Right atrium auricular region (tissue), 2 donors: ENCODE results near the gene SLC8A2. TPM values are rescaled to one million over a fixed set of nuclear protein-coding genes. Genes with fewer than 3 reads are reported as not detected.

Experiments
- DNase-seq: peaks from one replicate; pipeline ENCODE4 v3.0.0-alpha.2; 2019; ENCODE audit warnings: low spot score
- H3K27ac ChIP-seq, 2 donors: fragments of 200-600 bp; sonication (generic); 1 replicate in 1 of 2; 2 replicates in 1 of 2; pipeline ENCODE4 v1.5.1; 2016 to 2019
- H3K27me3 ChIP-seq, 2 donors: fragments of 200-600 bp; sonication (generic); one replicate each; pipeline versions ENCODE4 v1.5.1 to v1.6.0; 2017 to 2019
- H3K36me3 ChIP-seq: fragments of 200-600 bp; sonication (generic); one replicate; pipeline ENCODE4 v1.5.1; 2016
- H3K4me1 ChIP-seq, 2 donors: fragments of 200-600 bp; sonication (generic); one replicate each; pipeline versions ENCODE4 v1.5.1 to v1.6.0; 2017 to 2019
- H3K4me3 ChIP-seq, 2 donors: fragments of 200-600 bp; sonication (generic); 1 replicate in 1 of 2; 2 replicates in 1 of 2; pipeline ENCODE4 v1.5.1; 2017 to 2019; ENCODE audit warnings: mild to moderate bottlenecking in 1 of 2, moderate library complexity in 1 of 2
- H3K9me3 ChIP-seq, 2 donors: fragments of 200-600 bp; sonication (generic); one replicate each; pipeline ENCODE4 v1.5.1; 2019
- total RNA-seq, 2 donors: library from RNA; depleted of rRNA; stranded (reverse); fragments of >200 nt; gene quantifications; one replicate each; pipeline ENCODE4 v1.1.0, GENCODE V29; 2016
- TF ChIP-seq, protein P1 (sequence below), 2 donors: fragments of 200-600 bp; sonication (generic); IDR thresholded peaks; one replicate each; pipeline ENCODE4 v1.5.1; 2019; ENCODE audit warnings: antibody characterized with exemption in 2 of 2

The SLC8A2 gene
- total RNA-seq, 2 donors from 2014 or later = 0.28 to 0.37 TPM

DNA sequence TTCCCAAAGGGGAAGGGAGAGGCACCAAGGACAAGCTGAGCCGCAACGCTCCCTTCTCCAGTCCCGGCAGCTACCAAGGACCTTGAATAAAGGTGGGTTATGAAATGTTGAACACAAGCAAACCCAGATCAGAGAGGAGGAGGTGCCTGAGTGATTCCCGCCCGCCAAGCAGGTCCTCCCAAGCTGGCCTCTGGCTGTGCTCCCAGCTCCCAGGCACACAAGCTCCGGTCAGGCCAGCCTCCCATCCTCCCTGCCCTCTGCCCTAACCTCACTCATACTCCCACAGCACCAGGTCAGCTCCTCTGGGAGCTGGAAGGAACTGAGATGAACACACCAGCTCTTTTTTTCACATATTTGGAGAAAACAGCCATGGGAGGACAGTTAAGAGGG, 39.4 kb upstream of the SLC8A2 start:
- no peak overlapping the region for H3K4me3 ChIP-seq
- no peaks in the 10 kb centered on the region for H3K36me3 ChIP-seq
- TF ChIP-seq, protein P1, sequence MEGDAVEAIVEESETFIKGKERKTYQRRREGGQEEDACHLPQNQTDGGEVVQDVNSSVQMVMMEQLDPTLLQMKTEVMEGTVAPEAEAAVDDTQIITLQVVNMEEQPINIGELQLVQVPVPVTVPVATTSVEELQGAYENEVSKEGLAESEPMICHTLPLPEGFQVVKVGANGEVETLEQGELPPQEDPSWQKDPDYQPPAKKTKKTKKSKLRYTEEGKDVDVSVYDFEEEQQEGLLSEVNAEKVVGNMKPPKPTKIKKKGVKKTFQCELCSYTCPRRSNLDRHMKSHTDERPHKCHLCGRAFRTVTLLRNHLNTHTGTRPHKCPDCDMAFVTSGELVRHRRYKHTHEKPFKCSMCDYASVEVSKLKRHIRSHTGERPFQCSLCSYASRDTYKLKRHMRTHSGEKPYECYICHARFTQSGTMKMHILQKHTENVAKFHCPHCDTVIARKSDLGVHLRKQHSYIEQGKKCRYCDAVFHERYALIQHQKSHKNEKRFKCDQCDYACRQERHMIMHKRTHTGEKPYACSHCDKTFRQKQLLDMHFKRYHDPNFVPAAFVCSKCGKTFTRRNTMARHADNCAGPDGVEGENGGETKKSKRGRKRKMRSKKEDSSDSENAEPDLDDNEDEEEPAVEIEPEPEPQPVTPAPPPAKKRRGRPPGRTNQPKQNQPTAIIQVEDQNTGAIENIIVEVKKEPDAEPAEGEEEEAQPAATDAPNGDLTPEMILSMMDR (IDR thresholded peaks at IDR 0.05) = no peak
- peaks cover 0 to 84% of the 10 kb centered on the region in 2 donors for H3K4me1 ChIP-seq
- no peaks in the 10 kb centered on the region for H3K27me3 ChIP-seq
- no peaks in the 10 kb centered on the region for H3K9me3 ChIP-seq
- no peak for DNase-seq
- peak overlapping the region; percentile 72 to 95 for H3K27ac ChIP-seq

DNA sequence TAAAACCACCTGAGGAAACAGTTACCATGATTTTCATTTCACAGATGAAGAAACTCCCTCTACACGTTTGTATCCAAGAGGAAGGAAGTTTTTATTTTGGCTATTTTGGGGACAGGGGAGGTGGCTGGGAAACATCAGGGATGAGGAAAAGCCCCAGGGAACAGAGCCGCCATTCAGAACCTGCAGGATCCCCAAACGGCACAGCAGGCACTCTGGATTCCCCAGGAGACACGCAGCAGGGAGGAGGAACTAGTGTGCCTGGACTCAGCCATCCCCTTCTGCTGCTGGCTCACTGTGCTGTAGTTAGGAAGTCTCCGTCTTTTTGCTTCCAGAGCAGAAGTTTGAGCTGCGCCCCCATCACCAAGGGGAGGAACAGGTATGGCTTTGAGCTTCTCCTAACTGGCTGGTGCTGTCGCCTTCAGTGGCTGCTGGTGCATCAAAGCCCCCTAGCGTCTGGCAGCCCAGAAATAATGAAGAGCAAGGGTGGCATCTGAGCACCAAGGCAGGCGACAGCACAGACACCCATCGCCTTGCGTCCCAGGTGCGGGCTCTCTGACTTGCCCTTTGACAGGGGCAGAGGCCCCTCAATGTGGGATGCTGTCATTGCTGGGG, 38.9 kb upstream of the SLC8A2 start:
- Histone ChIP-seq H3K9me3 (no peaks in the 10 kb centered on the region), H3K4me3 (no peak overlapping the region), H3K4me1 (peaks cover 0 to 80% of the 10 kb centered on the region in 2 donors), H3K27ac (peak overlapping the region; percentile 72 to 95), H3K36me3 (no peaks in the 10 kb centered on the region), H3K27me3 (no peaks in the 10 kb centered on the region)
- DNase-seq = no peak
- TF ChIP-seq, protein P1 (IDR thresholded peaks at IDR 0.05) = no peak

DNA sequence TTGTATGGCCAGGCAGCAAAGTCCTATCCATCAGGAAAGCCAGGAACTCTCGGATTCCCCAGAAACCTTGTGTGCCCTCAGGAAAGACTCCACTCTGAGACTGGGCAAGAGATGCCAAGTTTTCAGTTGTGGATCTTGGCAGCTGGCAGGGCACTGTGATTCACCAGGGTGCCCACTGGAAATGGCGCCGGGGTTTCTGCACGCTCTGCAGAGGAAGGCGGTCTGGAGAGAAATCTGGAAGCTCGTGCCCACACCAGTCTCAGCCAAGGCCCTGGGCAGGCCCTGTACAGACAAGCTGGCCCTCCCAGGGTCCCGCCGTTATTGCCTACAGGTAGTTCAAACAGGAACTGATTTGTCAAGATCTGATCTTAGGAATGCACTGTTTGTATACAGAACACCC, 38.3 kb upstream of the SLC8A2 start:
- TF ChIP-seq, protein P1 (IDR thresholded peaks at IDR 0.05) = no peak
- H3K27ac ChIP-seq = peak overlapping the region; percentile 72 to 95
- peaks cover 0 to 78% of the 10 kb centered on the region in 2 donors for H3K4me1 ChIP-seq
- no peak overlapping the region for H3K4me3 ChIP-seq
- no peaks in the 10 kb centered on the region for H3K9me3 ChIP-seq
- no peaks in the 10 kb centered on the region for H3K27me3 ChIP-seq
- no peak for DNase-seq
- no peaks in the 10 kb centered on the region for H3K36me3 ChIP-seq

DNA sequence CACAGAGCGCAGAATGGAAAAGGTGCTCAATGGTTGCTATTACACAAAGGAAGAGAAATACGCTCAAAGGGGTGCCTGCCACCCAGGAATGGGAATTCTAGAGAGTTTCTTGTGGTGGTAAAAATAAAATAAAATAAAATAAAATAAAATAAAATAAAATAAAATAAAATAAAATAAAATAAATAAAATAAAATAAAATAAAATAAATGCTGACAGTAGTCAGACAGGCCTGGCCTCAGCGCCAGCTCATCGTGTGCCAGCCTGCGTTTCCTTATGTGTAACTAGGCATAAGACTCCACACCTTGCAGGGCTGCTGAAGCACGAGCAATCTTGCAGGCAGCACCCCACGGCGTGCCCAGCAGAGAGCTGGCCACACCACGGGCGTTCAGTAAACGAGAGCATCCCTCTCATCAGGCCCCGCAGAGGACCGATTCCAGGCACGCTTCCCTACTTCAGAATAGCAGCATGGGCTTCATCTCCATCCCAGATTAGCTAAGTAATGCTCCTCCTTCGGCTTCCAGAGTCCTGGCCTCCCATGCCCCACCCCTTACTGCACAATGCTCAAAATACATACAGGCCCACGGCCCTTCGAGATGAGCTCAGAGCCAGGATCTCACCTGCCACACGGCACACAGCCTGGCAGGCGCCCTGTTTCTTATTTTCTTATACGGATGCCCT, 37.6 kb upstream of the SLC8A2 start:
- no peaks in the 10 kb centered on the region for H3K9me3 ChIP-seq
- no peaks in the 10 kb centered on the region for H3K27me3 ChIP-seq
- DNase-seq = no peak
- H3K4me3 ChIP-seq = no peak overlapping the region
- H3K36me3 ChIP-seq = no peaks in the 10 kb centered on the region
- peaks cover 0 to 78% of the 10 kb centered on the region in 2 donors for H3K4me1 ChIP-seq
- peak overlapping the region; percentile 72 to 95 for H3K27ac ChIP-seq
- TF ChIP-seq, protein P1 (IDR thresholded peaks at IDR 0.05) = no peak

DNA sequence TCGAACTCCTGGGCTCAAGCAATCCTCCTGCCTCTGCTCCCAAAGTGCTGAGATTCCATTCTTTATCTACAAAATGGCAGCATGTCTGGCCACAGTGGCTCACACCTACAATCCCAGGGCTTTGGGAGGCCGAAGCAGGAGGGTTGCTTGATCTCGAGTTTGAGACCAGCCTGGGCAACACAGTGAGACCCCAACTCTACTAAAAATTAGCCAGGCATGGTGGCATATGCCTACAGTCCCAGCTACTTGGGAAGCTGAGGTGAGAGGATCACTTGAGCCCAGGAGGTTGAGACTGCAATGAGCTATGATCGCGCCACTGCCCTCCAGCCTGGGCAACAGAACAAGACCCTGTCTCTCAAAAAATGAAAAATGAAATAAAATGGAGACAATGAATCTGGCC, 37.0 kb upstream of the SLC8A2 start:
- Histone ChIP-seq H3K36me3 (peaks cover 5% of the 10 kb centered on the region), H3K9me3 (no peaks in the 10 kb centered on the region), H3K27ac (peak overlapping the region in 1 of 2 donors; percentile 87), H3K4me1 (peaks cover 0 to 73% of the 10 kb centered on the region in 2 donors), H3K4me3 (no peak overlapping the region), H3K27me3 (no peaks in the 10 kb centered on the region)
- no peak for DNase-seq
- TF ChIP-seq, protein P1 (IDR thresholded peaks at IDR 0.05) = no peak
